ENCODE data around the gene C3. TPM values are rescaled to one million over a fixed set of nuclear protein-coding genes. Genes with fewer than 3 reads are reported as not detected.
A peak's percentile ranks its signal among the peaks of the same experiment; 100 is the strongest.
"Not testable (repeated sequence)": the region's sequence is repeated elsewhere in the genome, so short reads cannot be mapped to it uniquely, and the experiment has no call there.

The C3 gene
- total RNA-seq, 1 donor from 2014 or later, result 0.37 TPM

- H3K27ac Mint-ChIP-seq (ENCODE audit: unreplicated experiment), result no peak overlapping the region
- peaks cover 9% of the 10 kb centered on the region for H3K9me3 Mint-ChIP-seq
- no peaks in the 10 kb centered on the region for H3K36me3 Mint-ChIP-seq (ENCODE audit: low read depth)
- TF ChIP-seq, protein P1, sequence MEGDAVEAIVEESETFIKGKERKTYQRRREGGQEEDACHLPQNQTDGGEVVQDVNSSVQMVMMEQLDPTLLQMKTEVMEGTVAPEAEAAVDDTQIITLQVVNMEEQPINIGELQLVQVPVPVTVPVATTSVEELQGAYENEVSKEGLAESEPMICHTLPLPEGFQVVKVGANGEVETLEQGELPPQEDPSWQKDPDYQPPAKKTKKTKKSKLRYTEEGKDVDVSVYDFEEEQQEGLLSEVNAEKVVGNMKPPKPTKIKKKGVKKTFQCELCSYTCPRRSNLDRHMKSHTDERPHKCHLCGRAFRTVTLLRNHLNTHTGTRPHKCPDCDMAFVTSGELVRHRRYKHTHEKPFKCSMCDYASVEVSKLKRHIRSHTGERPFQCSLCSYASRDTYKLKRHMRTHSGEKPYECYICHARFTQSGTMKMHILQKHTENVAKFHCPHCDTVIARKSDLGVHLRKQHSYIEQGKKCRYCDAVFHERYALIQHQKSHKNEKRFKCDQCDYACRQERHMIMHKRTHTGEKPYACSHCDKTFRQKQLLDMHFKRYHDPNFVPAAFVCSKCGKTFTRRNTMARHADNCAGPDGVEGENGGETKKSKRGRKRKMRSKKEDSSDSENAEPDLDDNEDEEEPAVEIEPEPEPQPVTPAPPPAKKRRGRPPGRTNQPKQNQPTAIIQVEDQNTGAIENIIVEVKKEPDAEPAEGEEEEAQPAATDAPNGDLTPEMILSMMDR (conservative IDR thresholded peaks at IDR 0.05), result no peak
- H3K4me3 Mint-ChIP-seq, result no peak overlapping the region
- peaks cover 24% of the 10 kb centered on the region for H3K4me1 Mint-ChIP-seq
- peak; percentile 6 for DNase-seq (ENCODE audit: low read depth, low spot score)
- H3K27me3 Mint-ChIP-seq (ENCODE audit: low read depth), result peaks cover 7% of the 10 kb centered on the region
These were observed 45.6 kb downstream of the C3 start for GRCh38 chr19:6674868-6675305.

GRCh38 chr19:6674408-6674807 is 46.0 kb downstream of the C3 start:
- H3K4me3 Mint-ChIP-seq; DNase-seq (ENCODE audit: low read depth, low spot score); H3K9me3 Mint-ChIP-seq; H3K36me3 Mint-ChIP-seq (ENCODE audit: low read depth); H3K27me3 Mint-ChIP-seq (ENCODE audit: low read depth): not testable (repeated sequence)
- Mint-ChIP-seq H3K27ac (ENCODE audit: unreplicated experiment) (peak overlapping the region; percentile 71), H3K4me1 (peaks cover 24% of the 10 kb centered on the region)

DNA sequence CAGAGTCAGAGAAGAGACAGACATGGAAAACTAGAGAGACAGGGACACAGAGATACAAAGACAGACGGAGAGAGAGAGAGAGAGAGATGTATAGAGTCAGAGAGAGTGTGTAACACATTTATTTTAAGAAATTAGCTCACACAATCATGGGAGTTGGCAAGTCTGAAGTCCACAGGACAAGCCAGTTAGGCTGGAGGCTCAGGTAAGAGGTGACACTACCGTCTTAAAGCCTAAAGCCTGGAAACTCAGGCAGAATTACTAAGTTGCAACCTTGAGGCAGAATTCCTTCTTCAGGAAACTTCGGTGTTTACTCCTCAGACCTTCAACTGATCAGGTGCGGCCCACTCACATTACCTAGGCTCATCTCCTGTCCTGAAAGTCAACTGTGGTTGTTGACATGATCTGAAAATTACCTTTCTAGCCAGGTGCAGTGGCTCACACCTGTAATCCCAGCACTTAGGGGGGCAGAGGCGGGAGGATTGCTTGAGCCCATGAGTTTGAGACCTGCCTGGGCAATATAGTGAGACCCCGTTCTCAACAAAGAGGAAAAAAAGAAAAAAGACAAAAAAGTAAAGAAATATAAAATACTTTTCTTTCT is 47.7 kb downstream of the C3 start:
- H3K27ac Mint-ChIP-seq (ENCODE audit: unreplicated experiment), result no peak overlapping the region
- no peaks in the 10 kb centered on the region for H3K36me3 Mint-ChIP-seq (ENCODE audit: low read depth)
- H3K4me1 Mint-ChIP-seq, result peaks cover 20% of the 10 kb centered on the region
- DNase-seq (ENCODE audit: low read depth, low spot score), result no peak
- H3K9me3 Mint-ChIP-seq, result no peaks in the 10 kb centered on the region
- H3K27me3 Mint-ChIP-seq (ENCODE audit: low read depth), result peaks cover 6% of the 10 kb centered on the region
- TF ChIP-seq, protein P1 (conservative IDR thresholded peaks at IDR 0.05), result no peak
- H3K4me3 Mint-ChIP-seq, result no peak overlapping the region

GRCh38 chr19:6671960-6672359 is 48.5 kb downstream of the C3 start:
- TF ChIP-seq, protein P1 (conservative IDR thresholded peaks at IDR 0.05), result no peak
- Mint-ChIP-seq H3K9me3 (no peaks in the 10 kb centered on the region), H3K27me3 (ENCODE audit: low read depth) (peaks cover 5% of the 10 kb centered on the region), H3K4me3 (no peak overlapping the region), H3K4me1 (peaks cover 16% of the 10 kb centered on the region), H3K36me3 (ENCODE audit: low read depth) (no peaks in the 10 kb centered on the region), H3K27ac (ENCODE audit: unreplicated experiment) (no peak overlapping the region)
- DNase-seq (ENCODE audit: low read depth, low spot score), result no peak

- Mint-ChIP-seq H3K4me3 (no peak overlapping the region), H3K27me3 (ENCODE audit: low read depth) (peaks cover 5% of the 10 kb centered on the region), H3K4me1 (no peaks in the 10 kb centered on the region), H3K9me3 (no peaks in the 10 kb centered on the region), H3K27ac (ENCODE audit: unreplicated experiment) (no peak overlapping the region), H3K36me3 (ENCODE audit: low read depth) (no peaks in the 10 kb centered on the region)
- DNase-seq (ENCODE audit: low read depth, low spot score), result no peak
- TF ChIP-seq, protein P1 (conservative IDR thresholded peaks at IDR 0.05), result no peak
These were observed 51.8 kb downstream of the C3 start for GRCh38 chr19:6668691-6669090.

GRCh38 chr19:6667114-6667627 is 53.3 kb downstream of the C3 start:
- Mint-ChIP-seq H3K9me3 (no peaks in the 10 kb centered on the region), H3K27me3 (ENCODE audit: low read depth) (peaks cover 5% of the 10 kb centered on the region), H3K4me3 (no peak overlapping the region), H3K27ac (ENCODE audit: unreplicated experiment) (no peak overlapping the region), H3K36me3 (ENCODE audit: low read depth) (no peaks in the 10 kb centered on the region), H3K4me1 (no peaks in the 10 kb centered on the region)
- DNase-seq (ENCODE audit: low read depth, low spot score), result no peak
- TF ChIP-seq, protein P1 (conservative IDR thresholded peaks at IDR 0.05), result no peak
